Activated B cell treated with CpG ODN at 0.5 μM for 24 hours (primary cell): Measurements from ENCODE around the gene FAM53B. TPM values are rescaled to one million over a fixed set of nuclear protein-coding genes. Genes with fewer than 3 reads are reported as not detected.

Experiments
- ATAC-seq: fragments of 200-7000 bp; cut with Tn5 transposase; one replicate; pipeline ENCODE4 v1.10.0; 2021; ENCODE audit warnings: low read depth, mild to moderate bottlenecking, moderate library complexity
- CTCF ChIA-PET: fragments of 350-600 bp; sonication (Branson Sonifier 250); formaldehyde crosslinking; loops from one replicate; lab custom pipeline; 2021; ENCODE audit warnings: antibody characterized with exemption; lab: Charles Lee
- POLR2A ChIA-PET: fragments of 350-600 bp; sonication (Branson Sonifier 250); formaldehyde crosslinking; loops from one replicate; lab custom pipeline; 2021; ENCODE audit warnings: antibody characterized with exemption; lab: Charles Lee
- DNase-seq: peaks from one replicate; pipeline ENCODE4 v3.0.0; 2022
- H3K27ac Mint-ChIP-seq: one replicate; pipeline ENCODE4 v1.8.0; 2020; ENCODE audit warnings: mixed read lengths
- H3K27me3 Mint-ChIP-seq: one replicate; pipeline ENCODE4 v1.8.0; 2021; ENCODE audit warnings: mixed read lengths
- H3K36me3 Mint-ChIP-seq: one replicate; pipeline ENCODE4 v1.8.0; 2021; ENCODE audit warnings: low read depth, mixed read lengths
- H3K4me1 Mint-ChIP-seq: one replicate; pipeline ENCODE4 v1.8.0; 2021; ENCODE audit warnings: mixed read lengths
- H3K4me3 Mint-ChIP-seq: one replicate; pipeline ENCODE4 v1.8.0; 2020; ENCODE audit warnings: mild to moderate bottlenecking, mixed read lengths
- H3K9me3 Mint-ChIP-seq: one replicate; pipeline ENCODE4 v1.8.0; 2020; ENCODE audit warnings: mixed read lengths
- CTCF ChIP-seq: fragments of 200-600 bp; IDR thresholded peaks from one replicate; pipeline ENCODE4 v1.8.0; 2022; ENCODE audit warnings: antibody characterized with exemption, mild to moderate bottlenecking
- intact Hi-C: fragments of 100-400 bp; cut with micrococcal nuclease; formaldehyde crosslinking; loops from one replicate; pipeline ENCODE4 v1.15.1; 2024
- total RNA-seq: library from RNA; stranded (reverse); gene quantifications from 2 replicates; pipeline ENCODE4 v1.2.3, GENCODE V29; 2022

The FAM53B gene
- total RNA-seq, 1 donor from 2014 or later: 73.9 TPM

- H3K9me3 Mint-ChIP-seq: no peaks in the 10 kb centered on the region
- TF ChIP-seq CTCF: no peak
- no peak for ATAC-seq
- CTCF ChIA-PET: interaction anchor here (1.2 kb wide), 1 partner anchor 137 kb away, joined by 3 read pairs; no protein-coding TSS in a partner anchor
- H3K36me3 Mint-ChIP-seq: peaks cover 90% of the 10 kb centered on the region
- H3K27ac Mint-ChIP-seq: peak overlapping the region; percentile 65
- no peak for DNase-seq
- H3K27me3 Mint-ChIP-seq: no peaks in the 10 kb centered on the region
- H3K4me1 Mint-ChIP-seq: peaks cover 79% of the 10 kb centered on the region
- H3K4me3 Mint-ChIP-seq: no peak overlapping the region
- intact Hi-C loops: no loop called here
- POLR2A ChIA-PET: interaction anchor here (0.6 to 1.2 kb wide), 2 partner anchors 20 to 131 kb away, joined by 3 read pairs; no protein-coding TSS in a partner anchor
These were observed 67.6 kb downstream of the FAM53B start for GRCh38 chr10:124676416-124677062.

GRCh38 chr10:124675824-124676223 lies 68.4 kb downstream of the FAM53B start:
- ChIA-PET POLR2A (interaction anchor here (0.5 kb wide), 1 partner anchor 57 kb away, joined by 3 read pairs; no protein-coding TSS in a partner anchor), CTCF (no interaction called here)
- intact Hi-C loops: no loop called here
- no peak for TF ChIP-seq CTCF
- Mint-ChIP-seq H3K27ac (peak overlapping the region; percentile 65), H3K4me3 (no peak overlapping the region), H3K36me3 (peaks cover 91% of the 10 kb centered on the region), H3K9me3 (no peaks in the 10 kb centered on the region), H3K27me3 (no peaks in the 10 kb centered on the region), H3K4me1 (peaks cover 82% of the 10 kb centered on the region)
- DNase-seq (no peak), ATAC-seq (no peak)

GRCh38 chr10:124675261-124675660 lies 68.9 kb downstream of the FAM53B start:
- H3K4me3 Mint-ChIP-seq: no peak overlapping the region
- DNase-seq (no peak), ATAC-seq (no peak)
- CTCF ChIA-PET: interaction anchor here (3.2 kb wide), 1 partner anchor 66 kb away, joined by 9 read pairs; no protein-coding TSS in a partner anchor
- intact Hi-C loops: no loop called here
- H3K4me1 Mint-ChIP-seq: peaks cover 82% of the 10 kb centered on the region
- H3K27me3 Mint-ChIP-seq: no peaks in the 10 kb centered on the region
- H3K9me3 Mint-ChIP-seq: no peaks in the 10 kb centered on the region
- TF ChIP-seq CTCF: no peak
- peak overlapping the region; percentile 79 for H3K27ac Mint-ChIP-seq
- peaks cover 91% of the 10 kb centered on the region for H3K36me3 Mint-ChIP-seq
- POLR2A ChIA-PET: no interaction called here

GRCh38 chr10:124674768-124675222 lies 69.4 kb downstream of the FAM53B start:
- H3K4me3 Mint-ChIP-seq: no peak overlapping the region

More at GRCh38 chr10:124674768-124675222, 69.4 kb downstream of the FAM53B start:
- ATAC-seq (no peak), DNase-seq (no peak)
- H3K4me1 Mint-ChIP-seq: peaks cover 80% of the 10 kb centered on the region
- intact Hi-C loops: no loop called here
- peaks cover 88% of the 10 kb centered on the region for H3K36me3 Mint-ChIP-seq
- no peak for TF ChIP-seq CTCF
- ChIA-PET POLR2A (interaction anchor here (0.8 kb wide), 1 partner anchor 22 kb away, joined by 3 read pairs; no protein-coding TSS in a partner anchor), CTCF (interaction anchor here (3.2 kb wide), 1 partner anchor 66 kb away, joined by 9 read pairs; no protein-coding TSS in a partner anchor)
- H3K27ac Mint-ChIP-seq: peak overlapping the region; percentile 79
- H3K27me3 Mint-ChIP-seq: no peaks in the 10 kb centered on the region
- H3K9me3 Mint-ChIP-seq: no peaks in the 10 kb centered on the region
